PC-9 (cell line): ENCODE data around the gene RPL31. TPM values are rescaled to one million over a fixed set of nuclear protein-coding genes. Genes with fewer than 3 reads are reported as not detected.

Experiments
- BruUV-seq: library from RNA; stranded (reverse); fragments of 400-500 nt; replicated peaks from 2 replicates; lab custom pipeline; 2021; lab: Mats Ljungman, UMichigan
- CTCF ChIA-PET: fragments of 300-600 bp; sonication (Branson Sonifier 250); formaldehyde crosslinking; loops from one replicate; lab custom pipeline; 2022; ENCODE audit warnings: antibody characterized with exemption; lab: Charles Lee
- POLR2A ChIA-PET: fragments of 300-600 bp; sonication (Branson Sonifier 250); formaldehyde crosslinking; loops from one replicate; lab custom pipeline; 2022; ENCODE audit warnings: antibody characterized with exemption; ENCODE audit not compliant: unreplicated experiment; lab: Charles Lee
- DNase-seq, 2 experiments: peaks; one replicate each; pipeline versions ENCODE4 v3.0.0 to v3.0.0-alpha.2; 2015 to 2022; ENCODE audit warnings: mixed read lengths in 1 of 2
- H2AFZ ChIP-seq: fragments of 200-600 bp; sonication (generic); 2 replicates; pipeline ENCODE4 v1.8.1; 2017; ENCODE audit warnings: antibody characterized with exemption
- H3F3A ChIP-seq: fragments of 200-600 bp; sonication (generic); 2 replicates; pipeline ENCODE4 v1.8.1; 2017; ENCODE audit warnings: antibody characterized with exemption, mild to moderate bottlenecking, low read depth; ENCODE audit not compliant: insufficient read depth
- H3K27ac ChIP-seq: fragments of 200-600 bp; sonication (generic); 2 replicates; pipeline ENCODE4 v1.6.1; 2016; ENCODE audit warnings: mixed run types
- H3K27me3 ChIP-seq: fragments of 200-600 bp; sonication (generic); 2 replicates; pipeline ENCODE4 v1.6.1; 2016; ENCODE audit warnings: low read depth, mixed run types; ENCODE audit not compliant: insufficient read depth
- H3K36me3 ChIP-seq: fragments of 200-600 bp; sonication (generic); 2 replicates; pipeline ENCODE4 v1.6.1; 2016; ENCODE audit warnings: low read depth, mixed run types
- H3K4me1 ChIP-seq: fragments of 200-600 bp; sonication (generic); replicated peaks from 2 replicates; pipeline ENCODE4 v1.6.1; 2016; ENCODE audit warnings: mixed run types; ENCODE audit not compliant: insufficient read depth
- H3K4me2 ChIP-seq: fragments of 200-600 bp; sonication (generic); 2 replicates; pipeline ENCODE4 v1.6.1; 2017; ENCODE audit warnings: mixed run types
- H3K4me3 ChIP-seq: fragments of 200-600 bp; sonication (generic); 2 replicates; pipeline ENCODE4 v1.6.1; 2016; ENCODE audit warnings: mixed run types
- H3K79me2 ChIP-seq: fragments of 200-600 bp; sonication (generic); 2 replicates; pipeline ENCODE4 v1.6.1; 2017; ENCODE audit warnings: low read depth, mixed run types
- H3K9me2 ChIP-seq: fragments of 200-600 bp; sonication (generic); 2 replicates; pipeline ENCODE4 v1.8.1; 2017; ENCODE audit warnings: mild to moderate bottlenecking; ENCODE audit not compliant: insufficient read depth
- H3K9me3 ChIP-seq: fragments of 200-600 bp; sonication (generic); 2 replicates; pipeline ENCODE4 v1.8.1; 2016; ENCODE audit warnings: low read depth; ENCODE audit not compliant: insufficient read depth
- H4K20me1 ChIP-seq: fragments of 200-600 bp; sonication (generic); 2 replicates; pipeline ENCODE4 v1.8.1; 2017; ENCODE audit not compliant: insufficient read depth
- CTCF ChIP-seq: fragments of 200-600 bp; sonication (generic); conservative IDR thresholded peaks from 2 replicates; pipeline ENCODE4 v1.6.1; 2017; ENCODE audit warnings: mixed run types, antibody characterized with exemption, mild to moderate bottlenecking, moderate library complexity
- EZH2 ChIP-seq: fragments of 200-600 bp; sonication (generic); IDR thresholded peaks from 2 replicates; pipeline ENCODE4 v1.8.0; 2017; ENCODE audit warnings: antibody characterized with exemption, low read depth
- intact Hi-C: fragments of 100-400 bp; cut with micrococcal nuclease; formaldehyde crosslinking; loops from one replicate; pipeline ENCODE4 v1.10.0; 2022; ENCODE audit not compliant: unreplicated experiment
- total RNA-seq: library from RNA; stranded (reverse); gene quantifications from 2 replicates; pipeline ENCODE4 v1.2.3, GENCODE V29; 2021

RPL31 gene
- total RNA-seq, 1 experiment from 2014 or later, result 1,251 TPM

DNA sequence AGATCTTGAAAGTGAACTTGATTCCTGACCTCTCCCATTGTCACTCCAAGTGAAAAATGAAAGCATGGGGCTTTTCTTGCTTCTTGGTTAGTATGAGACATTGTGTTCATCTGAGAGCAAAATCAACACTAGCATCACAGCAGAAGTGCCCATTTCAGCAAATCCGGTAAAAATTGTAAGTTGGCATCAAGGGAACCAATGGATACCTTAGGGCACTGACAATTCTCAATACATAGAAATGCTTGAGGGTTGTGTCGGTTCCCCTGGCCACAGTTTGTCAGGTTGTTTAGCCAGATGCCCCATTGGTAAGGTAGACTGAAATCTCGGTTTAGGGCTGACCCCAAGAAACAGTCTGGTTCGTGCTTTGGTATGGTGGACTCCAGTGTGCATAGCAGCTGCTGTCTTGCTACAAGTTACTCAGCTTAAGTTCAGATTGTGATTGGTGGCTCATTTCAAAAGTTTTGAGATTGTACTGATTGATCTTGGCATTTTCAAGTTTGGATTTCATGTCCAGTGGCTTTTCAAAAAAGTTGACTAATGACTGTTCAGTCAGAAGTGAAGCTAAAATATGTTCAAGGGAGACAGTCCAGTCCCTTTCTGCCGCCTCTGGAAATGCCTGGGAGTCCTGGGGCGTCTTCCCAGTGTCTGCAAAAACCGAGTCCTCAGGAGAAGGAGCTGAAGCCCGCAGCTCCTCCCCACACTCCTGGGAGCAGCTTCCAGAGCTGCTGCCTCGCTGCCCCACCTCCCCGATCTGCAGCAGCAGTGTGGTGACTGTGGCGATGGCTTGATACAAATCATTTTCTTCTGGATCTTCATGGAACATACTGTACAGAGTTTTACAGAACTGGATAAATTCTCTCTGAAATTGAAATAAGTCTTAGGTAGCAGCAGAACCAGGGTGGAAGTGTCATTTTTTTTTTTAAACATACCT is 5.6 kb downstream of the RPL31 start:
- TF ChIP-seq EZH2 (no peak), CTCF (no peak)
- H3K27ac ChIP-seq, result peak overlapping the region; percentile 16; the same call in 1 of the 2 replicates
- POLR2A ChIA-PET, result interaction anchor here (0.5 to 0.6 kb wide), 3 partner anchors 237 to 596 kb away, joined by 3 to 10 read pairs (median 3); no protein-coding TSS in a partner anchor
- DNase-seq, result no peak
- CTCF ChIA-PET, result no interaction called here
- intact Hi-C loops, result no loop called here
- H3K79me2 ChIP-seq, result peaks cover 41% of the 10 kb centered on the region
- no peak overlapping the region for H2AFZ ChIP-seq
- H3K4me2 ChIP-seq, result no peak overlapping the region
- H3K4me3 ChIP-seq, result no peak overlapping the region
- BruUV-seq, result no TSS peak
- H4K20me1 ChIP-seq, result peaks cover 77% of the 10 kb centered on the region
- H3K9me2 ChIP-seq, result no peaks in the 10 kb centered on the region
- H3K36me3 ChIP-seq, result peaks cover 50% of the 10 kb centered on the region
- H3F3A ChIP-seq, result peaks cover 100% of the 10 kb centered on the region
- H3K4me1 ChIP-seq, result peaks cover 14% of the 10 kb centered on the region
- H3K9me3 ChIP-seq, result no peaks in the 10 kb centered on the region
- no peaks in the 10 kb centered on the region for H3K27me3 ChIP-seq

GRCh38 chr2:101011152-101011551 is 9.1 kb downstream of the RPL31 start:
- no TSS peak for BruUV-seq
- Histone ChIP-seq H2AFZ (no peak overlapping the region), H3K79me2 (0 out of 2 replicates have a peak, but pooled peaks cover 6% of the 10 kb centered on the region), H3K4me3 (no peak overlapping the region), H3K36me3 (peaks cover 34% of the 10 kb centered on the region), H3K4me2 (no peak overlapping the region), H4K20me1 (peaks cover 50% of the 10 kb centered on the region), H3K27ac (no peak overlapping the region), H3K9me2 (no peaks in the 10 kb centered on the region), H3K4me1 (0 out of 2 replicates have a peak, but pooled peaks cover 2% of the 10 kb centered on the region), H3K9me3 (no peaks in the 10 kb centered on the region), H3F3A (peaks cover 89% of the 10 kb centered on the region), H3K27me3 (no peaks in the 10 kb centered on the region)
- ChIA-PET POLR2A (no interaction called here), CTCF (no interaction called here)
- DNase-seq, result no peak
- intact Hi-C loops, result loop anchor here (5.0 to 10.0 kb wide), 3 partner anchors 404 to 1434 kb away; no protein-coding TSS in a partner anchor
- TF ChIP-seq CTCF (no peak), EZH2 (no peak)

- no peaks in the 10 kb centered on the region for H3K27me3 ChIP-seq
- H3K36me3 ChIP-seq, result peaks cover 26% of the 10 kb centered on the region
- BruUV-seq, result no TSS peak
- peaks cover 79% of the 10 kb centered on the region for H3F3A ChIP-seq
- no peak overlapping the region for H3K4me2 ChIP-seq
- 0 out of 2 replicates have a peak, but pooled peaks cover 5% of the 10 kb centered on the region for H3K79me2 ChIP-seq
- H3K4me1 ChIP-seq, result no peaks in the 10 kb centered on the region
- H3K27ac ChIP-seq, result peak overlapping the region; percentile 20; the same call in 1 of the 2 replicates
- POLR2A ChIA-PET, result interaction anchor here (0.6 to 0.7 kb wide), 3 partner anchors 10 to 420 kb away, joined by 4 to 9 read pairs (median 5); no protein-coding TSS in a partner anchor
- intact Hi-C loops, result loop anchor here (1.0 to 10.0 kb wide), 6 partner anchors 140 to 1433 kb away; no protein-coding TSS in a partner anchor
- H4K20me1 ChIP-seq, result peaks cover 39% of the 10 kb centered on the region
- H3K4me3 ChIP-seq, result no peak overlapping the region
- no peaks in the 10 kb centered on the region for H3K9me2 ChIP-seq
- TF ChIP-seq CTCF (no peak), EZH2 (no peak)
- no peak for DNase-seq
- H3K9me3 ChIP-seq, result no peaks in the 10 kb centered on the region
- H2AFZ ChIP-seq, result no peak overlapping the region
- CTCF ChIA-PET, result interaction anchor here (0.6 to 1.4 kb wide), 8 partner anchors 10 to 423 kb away, joined by 3 to 8 read pairs (median 4); partner anchors contain the start of gene RPL31
Measured at GRCh38 chr2:101012054-101012705, 10.1 kb downstream of the RPL31 start.
